GM23248 (cell line): Measurements from ENCODE around the gene ATG12.

Experiments used
- EZH2 ChIP-seq: fragments of 200-600 bp; sonication (generic); IDR thresholded peaks from 2 replicates; pipeline ENCODE4 v1.6.1; 2018; ENCODE audit warnings: antibody characterized with exemption, mild to moderate bottlenecking; ENCODE audit not compliant: insufficient read depth, poor library complexity, severe bottlenecking
- EZH2phosphoT487 ChIP-seq: fragments of 200-600 bp; sonication (generic); IDR thresholded peaks from 2 replicates; pipeline ENCODE4 v1.6.1; 2018; ENCODE audit warnings: antibody characterized with exemption, moderate library complexity, mild to moderate bottlenecking, low read depth; ENCODE audit not compliant: insufficient read depth

DNA sequence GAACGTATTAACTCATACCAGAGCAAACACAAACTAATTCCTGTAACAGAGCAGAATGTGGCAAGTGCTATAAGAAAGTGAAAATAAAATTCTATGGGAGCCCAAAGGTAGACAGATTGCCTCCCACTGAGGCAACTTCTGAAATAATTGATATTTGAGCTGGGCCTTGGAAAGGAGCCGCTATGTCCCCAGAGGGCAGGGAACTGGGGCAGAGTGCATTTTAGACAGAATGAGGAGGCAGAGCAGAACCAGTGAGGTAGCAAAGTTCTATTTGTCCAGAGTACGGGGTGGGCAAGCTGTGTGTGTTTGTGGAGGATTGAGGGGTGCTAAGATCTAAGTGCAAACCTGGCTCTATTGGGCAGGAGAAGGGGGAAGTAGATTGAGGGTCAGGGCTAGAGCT, 44.7 kb downstream of the ATG12 start:
- TF ChIP-seq EZH2phosphoT487 (no peak), EZH2 (no peak)
